HCT116 (cell line): ENCODE data around the gene BATF3. TPM values are rescaled to one million over a fixed set of nuclear protein-coding genes. Genes with fewer than 3 reads are reported as not detected.

Experiments used
- ATAC-seq: fragments of 200-7000 bp; cut with Tn5 transposase; 2 replicates; pipeline ENCODE4 v1.9.1; 2020; ENCODE audit warnings: mild to moderate bottlenecking, moderate library complexity
- BruUV-seq: library from RNA; stranded (reverse); fragments of 400-500 nt; replicated peaks from 2 replicates; lab custom pipeline; 2021; lab: Mats Ljungman, UMichigan
- CTCF ChIA-PET: fragments of 300-600 bp; sonication (Branson Sonifier 250); formaldehyde crosslinking; loops from one replicate; lab custom pipeline; 2021; ENCODE audit warnings: antibody characterized with exemption; lab: Charles Lee
- POLR2A ChIA-PET: fragments of 300-600, 350-600 bp; sonication (Branson Sonifier 250); formaldehyde crosslinking; loops from one replicate; lab custom pipeline; 2021; ENCODE audit warnings: antibody characterized with exemption; lab: Charles Lee
- RAD21 ChIA-PET, 2 experiments: fragments of 300-600 bp; sonication (Branson Sonifier 250); formaldehyde crosslinking; loops; one replicate each; lab custom pipeline; 2023; ENCODE audit warnings: low total read pairs in 2 of 2; ENCODE audit not compliant: uncharacterized antibody in 2 of 2, unreplicated experiment in 2 of 2, low non-redundant PET in 1 of 2; lab: Charles Lee
- DNase-seq: peaks from one replicate; pipeline ENCODE4 v3.0.0-alpha.2; 2010; ENCODE audit warnings: low read depth, low spot score
- H2AFZ ChIP-seq: fragments of 200-600 bp; shearing (Covaris generic), sonication (generic); 2 replicates; pipeline ENCODE4 v1.6.1; 2017; ENCODE audit warnings: low read depth, mixed run types, mixed read lengths, antibody characterized with exemption, low read length; ENCODE audit not compliant: poor library complexity, severe bottlenecking
- H3K27ac ChIP-seq: 2 replicates; pipeline ENCODE4 v1.5.1; 2012; ENCODE audit warnings: low read depth, low read length
- H3K27me3 ChIP-seq: fragments of 200-600 bp; sonication (generic); 2 replicates; pipeline ENCODE4 v1.6.1; 2016; ENCODE audit warnings: mixed run types, low read length, mixed read lengths; ENCODE audit not compliant: insufficient read depth
- H3K36me3 ChIP-seq, 2 experiments: fragments of 200-500 bp in 1 of 2; fragments of 200-600 bp in 1 of 2; sonication (Bioruptor generic) in 1 of 2; sonication (generic) in 1 of 2; 2 replicates each; pipeline versions ENCODE4 v1.5.1 to v1.6.1; 2014 to 2016; ENCODE audit warnings: low read length in 2 of 2, inconsistent platforms in 1 of 2, mixed read lengths in 1 of 2, mixed run types in 1 of 2; ENCODE audit not compliant: insufficient read depth in 2 of 2, control insufficient read depth in 1 of 2
- H3K4me1 ChIP-seq, 2 experiments: fragments of 200-600 bp in 1 of 2; sonication (generic) in 1 of 2; 2 replicates each; pipeline versions ENCODE4 v1.5.1 to v1.6.1; 2012 to 2017; ENCODE audit warnings: low read length in 2 of 2, inconsistent platforms in 1 of 2, mild to moderate bottlenecking in 1 of 2, mixed read lengths in 1 of 2, mixed run types in 1 of 2, moderate library complexity in 1 of 2; ENCODE audit not compliant: insufficient read depth in 2 of 2, control insufficient read depth in 1 of 2
- H3K4me2 ChIP-seq: fragments of 200-600 bp; sonication (generic); 2 replicates; pipeline ENCODE4 v1.6.1; 2017; ENCODE audit warnings: mixed run types, low read length, mixed read lengths
- H3K4me3 ChIP-seq, 2 experiments: fragments of 200-600 bp in 1 of 2; sonication (generic) in 1 of 2; replicated peaks in 1 of 2; 2 replicates each; pipeline ENCODE4 v1.5.1; 2011 to 2016; ENCODE audit warnings: low read length in 2 of 2, control low read depth in 1 of 2, low read depth in 1 of 2, mild to moderate bottlenecking in 1 of 2, mixed read lengths in 1 of 2, mixed run types in 1 of 2
- H3K79me2 ChIP-seq: fragments of 200-600 bp; sonication (generic); 2 replicates; pipeline ENCODE4 v1.6.1; 2017; ENCODE audit warnings: mild to moderate bottlenecking, mixed run types, low read length, moderate library complexity, mixed read lengths; ENCODE audit not compliant: insufficient read depth
- H3K9ac ChIP-seq: fragments of 200-600 bp; sonication (generic); 2 replicates; pipeline ENCODE4 v1.6.1; 2016; ENCODE audit warnings: low read length, mixed read lengths
- H3K9me2 ChIP-seq: fragments of 200-600 bp; sonication (generic), shearing (Covaris generic); 2 replicates; pipeline ENCODE4 v1.6.1; 2017; ENCODE audit warnings: mixed run types, mild to moderate bottlenecking, moderate library complexity; ENCODE audit not compliant: insufficient read depth
- H3K9me3 ChIP-seq, 2 experiments: fragments of 200-500 bp in 1 of 2; fragments of 200-600 bp in 1 of 2; sonication (Bioruptor generic) in 1 of 2; sonication (generic) in 1 of 2; 2 replicates each; pipeline ENCODE4 v1.6.1; 2014 to 2017; ENCODE audit warnings: low read length in 2 of 2, mixed read lengths in 2 of 2, inconsistent platforms in 1 of 2, low read depth in 1 of 2, mild to moderate bottlenecking in 1 of 2, mixed run types in 1 of 2, moderate library complexity in 1 of 2; ENCODE audit not compliant: control insufficient read depth in 1 of 2, insufficient read depth in 1 of 2
- H4K20me1 ChIP-seq: fragments of 200-600 bp; sonication (generic), shearing (Covaris generic); 2 replicates; pipeline ENCODE4 v1.6.1; 2017; ENCODE audit warnings: mixed run types, mild to moderate bottlenecking, moderate library complexity; ENCODE audit not compliant: insufficient read depth
- CEBPB ChIP-seq: IDR thresholded peaks from 2 replicates; pipeline ENCODE4 v1.6.1; 2012; ENCODE audit warnings: low read depth
- ELF1 ChIP-seq: IDR thresholded peaks from 2 replicates; pipeline ENCODE4 v1.6.1; 2012; ENCODE audit warnings: low read depth, borderline replicate concordance
- POLR2A ChIP-seq: IDR thresholded peaks from 2 replicates; pipeline ENCODE4 v1.7.0; 2011; ENCODE audit warnings: borderline replicate concordance; ENCODE audit not compliant: insufficient read depth, insufficient read length; ENCODE audit errors: extremely low read depth
- RAD21 ChIP-seq: IDR thresholded peaks from 2 replicates; pipeline ENCODE4 v1.6.1; 2012; ENCODE audit warnings: low read depth, mild to moderate bottlenecking
- ZNF274 ChIP-seq: fragments of 200-500 bp; sonication (Bioruptor generic); IDR thresholded peaks from 2 replicates; pipeline ENCODE4 v1.6.1; 2014; ENCODE audit warnings: mild to moderate bottlenecking, low read depth, low read length, inconsistent platforms
- intact Hi-C: fragments of 100-400 bp; cut with micrococcal nuclease; formaldehyde crosslinking; loops from 2 replicates; pipeline ENCODE4 v1.10.0; 2022
- total RNA-seq: library from RNA; stranded (reverse); gene quantifications from one replicate; pipeline ENCODE4 v1.2.1, GENCODE V29; 2021; ENCODE audit not compliant: unreplicated experiment
- TF ChIP-seq, protein P1 (sequence below), 3 experiments: fragments of 200-600 bp in 1 of 3; sonication (generic) in 1 of 3; IDR thresholded peaks in 2 of 3; conservative IDR thresholded peaks in 1 of 3; 2 replicates each; pipeline ENCODE4 v1.5.1; 2012 to 2017; ENCODE audit warnings: low read depth in 2 of 3, low read length in 2 of 3, antibody characterized with exemption in 1 of 3, borderline replicate concordance in 1 of 3, control low read depth in 1 of 3, mild to moderate bottlenecking in 1 of 3, mixed read lengths in 1 of 3, mixed run types in 1 of 3, moderate library complexity in 1 of 3; ENCODE audit not compliant: insufficient read depth in 1 of 3
- TF ChIP-seq, protein P2 (sequence below): IDR thresholded peaks from 2 replicates; pipeline ENCODE4 v1.6.1; 2012
- TF ChIP-seq, protein P3 (sequence below): IDR thresholded peaks from 2 replicates; pipeline ENCODE4 v1.6.1; 2011; ENCODE audit warnings: mild to moderate bottlenecking, low read length, moderate library complexity; ENCODE audit not compliant: insufficient replicate concordance; ENCODE audit errors: extremely low read depth

BATF3 gene
- total RNA-seq, 1 experiment from 2014 or later, result 4.8 TPM

DNA sequence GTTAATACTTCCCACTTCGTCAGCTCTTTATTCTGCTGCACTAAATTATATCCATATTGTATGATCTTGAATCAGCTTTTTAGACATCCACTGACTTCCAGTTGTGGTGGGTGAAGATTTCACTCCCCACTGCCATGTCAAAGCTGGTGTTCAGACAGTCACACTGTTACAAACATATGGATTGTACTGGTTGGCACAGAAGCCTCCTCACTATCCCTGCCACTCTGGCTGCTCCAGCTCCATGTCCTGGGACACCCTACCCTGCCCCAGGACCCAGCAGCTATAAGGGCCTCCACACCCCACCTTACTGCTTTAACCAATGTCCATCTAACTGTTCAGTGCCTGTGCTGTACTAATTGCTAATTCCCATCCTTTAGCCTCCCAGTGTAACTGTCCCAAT is 32.0 kb upstream of the BATF3 start:
- Histone ChIP-seq H3K27ac (no peak overlapping the region), H3K9ac (no peak overlapping the region), H3K36me3 (no peaks in the 10 kb centered on the region), H3K4me2 (no peak overlapping the region), H4K20me1 (peaks cover 4% of the 10 kb centered on the region; the same call in 1 of the 2 replicates), H3K27me3 (no peaks in the 10 kb centered on the region), H3K4me3 (no peak overlapping the region), H3K4me1 (no peaks in the 10 kb centered on the region), H3K9me2 (no peaks in the 10 kb centered on the region), H3K79me2 (no peaks in the 10 kb centered on the region), H2AFZ (no peak overlapping the region), H3K9me3 (no peaks in the 10 kb centered on the region)
- CTCF ChIA-PET, result interaction anchor here (0.8 to 1.6 kb wide), 2 partner anchors 18 to 276 kb away, joined by 3 to 5 read pairs; no protein-coding TSS in a partner anchor
- no TSS peak for BruUV-seq
- POLR2A ChIA-PET, result no interaction called here
- intact Hi-C loops, result no loop called here
- ATAC-seq (no peak), DNase-seq (no peak)
- RAD21 ChIA-PET, result no interaction called here
- TF ChIP-seq ELF1 (no peak), CEBPB (no peak), POLR2A (no peak), ZNF274 (no peak), RAD21 (no peak)
- TF ChIP-seq, protein P1, sequence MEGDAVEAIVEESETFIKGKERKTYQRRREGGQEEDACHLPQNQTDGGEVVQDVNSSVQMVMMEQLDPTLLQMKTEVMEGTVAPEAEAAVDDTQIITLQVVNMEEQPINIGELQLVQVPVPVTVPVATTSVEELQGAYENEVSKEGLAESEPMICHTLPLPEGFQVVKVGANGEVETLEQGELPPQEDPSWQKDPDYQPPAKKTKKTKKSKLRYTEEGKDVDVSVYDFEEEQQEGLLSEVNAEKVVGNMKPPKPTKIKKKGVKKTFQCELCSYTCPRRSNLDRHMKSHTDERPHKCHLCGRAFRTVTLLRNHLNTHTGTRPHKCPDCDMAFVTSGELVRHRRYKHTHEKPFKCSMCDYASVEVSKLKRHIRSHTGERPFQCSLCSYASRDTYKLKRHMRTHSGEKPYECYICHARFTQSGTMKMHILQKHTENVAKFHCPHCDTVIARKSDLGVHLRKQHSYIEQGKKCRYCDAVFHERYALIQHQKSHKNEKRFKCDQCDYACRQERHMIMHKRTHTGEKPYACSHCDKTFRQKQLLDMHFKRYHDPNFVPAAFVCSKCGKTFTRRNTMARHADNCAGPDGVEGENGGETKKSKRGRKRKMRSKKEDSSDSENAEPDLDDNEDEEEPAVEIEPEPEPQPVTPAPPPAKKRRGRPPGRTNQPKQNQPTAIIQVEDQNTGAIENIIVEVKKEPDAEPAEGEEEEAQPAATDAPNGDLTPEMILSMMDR (IDR thresholded peaks at IDR 0.05 in 2 of 3, conservative IDR thresholded peaks at IDR 0.05 in 1 of 3; ENCODE audit: borderline replicate concordance in 1 of 3, insufficient read depth in 1 of 3, low read depth in 2 of 3, low read length in 2 of 3), result no peak
- TF ChIP-seq, protein P2, sequence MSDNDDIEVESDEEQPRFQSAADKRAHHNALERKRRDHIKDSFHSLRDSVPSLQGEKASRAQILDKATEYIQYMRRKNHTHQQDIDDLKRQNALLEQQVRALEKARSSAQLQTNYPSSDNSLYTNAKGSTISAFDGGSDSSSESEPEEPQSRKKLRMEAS, result no peak
- TF ChIP-seq, protein P3, sequence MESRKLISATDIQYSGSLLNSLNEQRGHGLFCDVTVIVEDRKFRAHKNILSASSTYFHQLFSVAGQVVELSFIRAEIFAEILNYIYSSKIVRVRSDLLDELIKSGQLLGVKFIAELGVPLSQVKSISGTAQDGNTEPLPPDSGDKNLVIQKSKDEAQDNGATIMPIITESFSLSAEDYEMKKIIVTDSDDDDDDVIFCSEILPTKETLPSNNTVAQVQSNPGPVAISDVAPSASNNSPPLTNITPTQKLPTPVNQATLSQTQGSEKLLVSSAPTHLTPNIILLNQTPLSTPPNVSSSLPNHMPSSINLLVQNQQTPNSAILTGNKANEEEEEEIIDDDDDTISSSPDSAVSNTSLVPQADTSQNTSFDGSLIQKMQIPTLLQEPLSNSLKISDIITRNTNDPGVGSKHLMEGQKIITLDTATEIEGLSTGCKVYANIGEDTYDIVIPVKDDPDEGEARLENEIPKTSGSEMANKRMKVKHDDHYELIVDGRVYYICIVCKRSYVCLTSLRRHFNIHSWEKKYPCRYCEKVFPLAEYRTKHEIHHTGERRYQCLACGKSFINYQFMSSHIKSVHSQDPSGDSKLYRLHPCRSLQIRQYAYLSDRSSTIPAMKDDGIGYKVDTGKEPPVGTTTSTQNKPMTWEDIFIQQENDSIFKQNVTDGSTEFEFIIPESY, result no peak
